HEK293 (cell line): ENCODE data around the gene CCR9.

Experiments used
- BCL11A ChIP-seq: fragments of 450-650 bp; formaldehyde crosslinking; IDR thresholded peaks from 2 replicates; pipeline ENCODE4 v1.5.1; 2016; ENCODE audit warnings: low read depth, missing biosample characterization, missing genetic modification characterization
- SP7 ChIP-seq: fragments of 450-650 bp; formaldehyde crosslinking; IDR thresholded peaks from 2 replicates; pipeline ENCODE4 v1.5.1; 2016; ENCODE audit warnings: missing biosample characterization, missing genetic modification characterization
- ZBTB20 ChIP-seq: fragments of 450-650 bp; formaldehyde crosslinking; IDR thresholded peaks from 2 replicates; pipeline ENCODE4 v1.5.1; 2016; ENCODE audit warnings: missing biosample characterization, missing genetic modification characterization
- ZBTB48 ChIP-seq: fragments of 450-650 bp; formaldehyde crosslinking; IDR thresholded peaks from 2 replicates; pipeline ENCODE4 v1.5.1; 2016; ENCODE audit warnings: missing biosample characterization, missing genetic modification characterization
- ZFHX2 ChIP-seq: fragments of 450-650 bp; formaldehyde crosslinking; conservative IDR thresholded peaks from 2 replicates; pipeline ENCODE4 v1.5.1; 2016; ENCODE audit warnings: missing biosample characterization, missing genetic modification characterization
- ZNF133 ChIP-seq: fragments of 450-650 bp; formaldehyde crosslinking; IDR thresholded peaks from 2 replicates; pipeline ENCODE4 v1.5.1; 2016; ENCODE audit warnings: missing biosample characterization, missing genetic modification characterization
- ZNF157 ChIP-seq: fragments of 450-650 bp; formaldehyde crosslinking; IDR thresholded peaks from 2 replicates; pipeline ENCODE4 v1.5.1; 2016; ENCODE audit warnings: missing biosample characterization, missing genetic modification characterization
- ZNF175 ChIP-seq: fragments of 450-650 bp; formaldehyde crosslinking; IDR thresholded peaks from 2 replicates; pipeline ENCODE4 v1.5.1; 2016; ENCODE audit warnings: missing biosample characterization, missing genetic modification characterization
- ZNF202 ChIP-seq: fragments of 450-650 bp; formaldehyde crosslinking; IDR thresholded peaks from 2 replicates; pipeline ENCODE4 v1.5.1; 2016; ENCODE audit warnings: missing biosample characterization, missing genetic modification characterization, borderline replicate concordance
- ZNF239 ChIP-seq: fragments of 450-650 bp; formaldehyde crosslinking; IDR thresholded peaks from 2 replicates; pipeline ENCODE4 v1.5.1; 2016; ENCODE audit warnings: missing biosample characterization, missing genetic modification characterization
- ZNF24 ChIP-seq: fragments of 450-650 bp; formaldehyde crosslinking; IDR thresholded peaks from 2 replicates; pipeline ENCODE4 v1.5.1; 2016; ENCODE audit warnings: missing biosample characterization, missing genetic modification characterization
- ZNF248 ChIP-seq: fragments of 450-650 bp; formaldehyde crosslinking; IDR thresholded peaks from 2 replicates; pipeline ENCODE4 v1.5.1; 2017; ENCODE audit warnings: missing biosample characterization, missing genetic modification characterization
- ZNF274 ChIP-seq, 2 experiments: fragments of 200-500 bp in 1 of 2; fragments of 450-650 bp in 1 of 2; sonication (Bioruptor generic) in 1 of 2; formaldehyde crosslinking in 1 of 2; IDR thresholded peaks; 2 replicates each; pipeline versions ENCODE4 v1.5.1 to v1.6.1; 2014 to 2016; ENCODE audit warnings: borderline replicate concordance in 1 of 2, inconsistent platforms in 1 of 2, low read length in 1 of 2, missing biosample characterization in 1 of 2, missing genetic modification characterization in 1 of 2
- ZNF324 ChIP-seq: fragments of 450-650 bp; formaldehyde crosslinking; IDR thresholded peaks from 2 replicates; pipeline ENCODE4 v1.5.1; 2016; ENCODE audit warnings: missing biosample characterization, missing genetic modification characterization
- ZNF350 ChIP-seq: fragments of 450-650 bp; formaldehyde crosslinking; IDR thresholded peaks from 2 replicates; pipeline ENCODE4 v1.5.0; 2017; ENCODE audit warnings: missing biosample characterization, mild to moderate bottlenecking, missing genetic modification characterization
- ZNF404 ChIP-seq: fragments of 450-650 bp; formaldehyde crosslinking; IDR thresholded peaks from 2 replicates; pipeline ENCODE4 v1.5.1; 2017; ENCODE audit warnings: missing biosample characterization, missing genetic modification characterization
- ZNF416 ChIP-seq: fragments of 450-650 bp; formaldehyde crosslinking; IDR thresholded peaks from 2 replicates; pipeline ENCODE4 v1.5.1; 2016; ENCODE audit warnings: missing biosample characterization, missing genetic modification characterization
- ZNF521 ChIP-seq: fragments of 450-650 bp; formaldehyde crosslinking; IDR thresholded peaks from 2 replicates; pipeline ENCODE4 v1.5.1; 2017; ENCODE audit warnings: missing biosample characterization, mild to moderate bottlenecking, missing genetic modification characterization
- ZNF549 ChIP-seq: fragments of 450-650 bp; IDR thresholded peaks from 2 replicates; pipeline ENCODE4 v1.5.1; 2018; ENCODE audit warnings: missing biosample characterization, missing genetic modification characterization, mild to moderate bottlenecking, inconsistent platforms, moderate library complexity
- ZNF555 ChIP-seq: fragments of 450-650 bp; formaldehyde crosslinking; conservative IDR thresholded peaks from 2 replicates; pipeline ENCODE4 v1.5.1; 2017; ENCODE audit warnings: missing biosample characterization, mild to moderate bottlenecking, missing genetic modification characterization, inconsistent platforms
- ZNF621 ChIP-seq: fragments of 450-650 bp; formaldehyde crosslinking; IDR thresholded peaks from 2 replicates; pipeline ENCODE4 v1.5.1; 2017; ENCODE audit warnings: missing biosample characterization, missing genetic modification characterization
- ZNF629 ChIP-seq: fragments of 450-650 bp; formaldehyde crosslinking; IDR thresholded peaks from 2 replicates; pipeline ENCODE4 v1.5.1; 2017; ENCODE audit warnings: missing biosample characterization, missing genetic modification characterization
- ZNF664 ChIP-seq: fragments of 450-650 bp; formaldehyde crosslinking; IDR thresholded peaks from 2 replicates; pipeline ENCODE4 v1.5.1; 2016; ENCODE audit warnings: missing biosample characterization, missing genetic modification characterization
- ZNF830 ChIP-seq: fragments of 450-650 bp; IDR thresholded peaks from 2 replicates; pipeline ENCODE4 v1.5.0; 2018; ENCODE audit warnings: missing biosample characterization, missing genetic modification characterization, low read depth, mild to moderate bottlenecking, moderate library complexity
- ZSCAN30 ChIP-seq: fragments of 450-650 bp; IDR thresholded peaks from 2 replicates; pipeline ENCODE4 v1.5.1; 2018; ENCODE audit warnings: missing biosample characterization, mild to moderate bottlenecking, missing genetic modification characterization, moderate library complexity
- TF ChIP-seq, protein P1 (sequence below): fragments of 450-650 bp; formaldehyde crosslinking; IDR thresholded peaks from 2 replicates; pipeline ENCODE4 v1.5.1; 2016; ENCODE audit warnings: missing biosample characterization, missing genetic modification characterization
- TF ChIP-seq, protein P2 (sequence below): fragments of 450-650 bp; formaldehyde crosslinking; IDR thresholded peaks from 2 replicates; pipeline ENCODE4 v1.5.1; 2016; ENCODE audit warnings: missing biosample characterization, missing genetic modification characterization, low read depth
- TF ChIP-seq, protein P3 (sequence below): fragments of 450-650 bp; formaldehyde crosslinking; IDR thresholded peaks from 2 replicates; pipeline ENCODE4 v1.5.1; 2016; ENCODE audit warnings: missing biosample characterization, missing genetic modification characterization, borderline replicate concordance
- TF ChIP-seq, protein P4 (sequence below): fragments of 450-650 bp; formaldehyde crosslinking; IDR thresholded peaks from 2 replicates; pipeline ENCODE4 v1.5.1; 2016; ENCODE audit warnings: missing biosample characterization, missing genetic modification characterization
- TF ChIP-seq, protein P5 (sequence below): fragments of 450-650 bp; formaldehyde crosslinking; IDR thresholded peaks from 2 replicates; pipeline ENCODE4 v1.5.1; 2016; ENCODE audit warnings: missing biosample characterization, missing genetic modification characterization
- TF ChIP-seq, protein P6 (sequence below): fragments of 450-650 bp; formaldehyde crosslinking; IDR thresholded peaks from 2 replicates; pipeline ENCODE4 v1.5.1; 2016; ENCODE audit warnings: missing biosample characterization, missing genetic modification characterization

CCR9 gene

DNA sequence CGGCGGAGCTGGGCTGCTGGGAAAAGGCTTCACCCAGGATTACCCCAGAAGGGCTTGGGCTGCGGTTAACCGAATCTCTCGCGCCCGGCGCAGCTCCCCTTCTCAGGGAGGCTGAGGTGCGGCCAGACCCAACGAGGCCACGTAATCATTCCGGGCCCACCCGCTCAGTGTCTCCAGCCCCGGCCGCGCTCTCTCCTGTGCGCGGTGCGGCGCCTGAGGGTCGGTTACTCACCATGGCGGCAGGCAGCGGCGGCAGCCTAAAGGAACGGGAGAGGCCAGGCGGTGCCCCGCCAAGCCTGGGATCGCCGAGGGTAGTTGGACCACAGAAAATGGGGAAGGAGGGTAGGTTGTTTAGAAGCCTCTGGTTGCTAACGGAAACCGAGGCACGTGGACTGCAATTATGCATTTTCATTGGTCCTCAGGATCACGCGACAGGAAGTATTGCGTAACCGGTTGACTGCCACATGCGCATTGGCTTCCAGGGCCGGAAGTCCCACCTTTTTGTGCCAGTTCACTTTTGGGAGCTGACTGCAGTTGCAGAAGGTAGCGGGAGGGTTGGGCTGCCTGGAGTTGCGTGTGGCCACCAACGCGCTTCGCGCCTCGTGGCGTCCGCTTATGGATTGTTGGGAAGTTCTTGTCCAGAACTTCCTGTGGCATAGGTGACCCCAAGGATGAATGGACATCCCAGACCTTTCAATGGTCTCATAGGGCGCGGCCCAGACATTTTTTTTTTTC is 44.4 kb upstream of the CCR9 start, which contains the start of gene LZTFL1 (continued):
- TF ChIP-seq ZNF549 (tag by site-specific recombination) = no peak
- TF ChIP-seq, protein P1, sequence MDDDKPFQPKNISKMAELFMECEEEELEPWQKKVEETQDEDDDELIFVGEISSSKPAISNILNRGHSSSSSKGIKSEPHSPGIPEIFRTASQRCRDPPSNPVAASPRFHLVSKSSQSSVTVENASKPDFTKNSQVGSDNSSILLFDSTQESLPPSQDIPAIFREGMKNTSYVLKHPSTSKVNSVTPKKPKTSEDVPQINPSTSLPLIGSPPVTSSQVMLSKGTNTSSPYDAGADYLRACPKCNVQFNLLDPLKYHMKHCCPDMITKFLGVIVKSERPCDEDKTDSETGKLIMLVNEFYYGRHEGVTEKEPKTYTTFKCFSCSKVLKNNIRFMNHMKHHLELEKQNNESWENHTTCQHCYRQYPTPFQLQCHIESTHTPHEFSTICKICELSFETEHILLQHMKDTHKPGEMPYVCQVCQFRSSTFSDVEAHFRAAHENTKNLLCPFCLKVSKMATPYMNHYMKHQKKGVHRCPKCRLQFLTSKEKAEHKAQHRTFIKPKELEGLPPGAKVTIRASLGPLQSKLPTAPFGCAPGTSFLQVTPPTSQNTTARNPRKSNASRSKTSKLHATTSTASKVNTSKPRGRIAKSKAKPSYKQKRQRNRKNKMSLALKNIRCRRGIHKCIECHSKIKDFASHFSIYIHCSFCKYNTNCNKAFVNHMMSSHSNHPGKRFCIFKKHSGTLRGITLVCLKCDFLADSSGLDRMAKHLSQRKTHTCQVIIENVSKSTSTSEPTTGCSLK = no peak
- no peak for TF ChIP-seq ZNF350 (tag by site-specific recombination)
- TF ChIP-seq, protein P2, sequence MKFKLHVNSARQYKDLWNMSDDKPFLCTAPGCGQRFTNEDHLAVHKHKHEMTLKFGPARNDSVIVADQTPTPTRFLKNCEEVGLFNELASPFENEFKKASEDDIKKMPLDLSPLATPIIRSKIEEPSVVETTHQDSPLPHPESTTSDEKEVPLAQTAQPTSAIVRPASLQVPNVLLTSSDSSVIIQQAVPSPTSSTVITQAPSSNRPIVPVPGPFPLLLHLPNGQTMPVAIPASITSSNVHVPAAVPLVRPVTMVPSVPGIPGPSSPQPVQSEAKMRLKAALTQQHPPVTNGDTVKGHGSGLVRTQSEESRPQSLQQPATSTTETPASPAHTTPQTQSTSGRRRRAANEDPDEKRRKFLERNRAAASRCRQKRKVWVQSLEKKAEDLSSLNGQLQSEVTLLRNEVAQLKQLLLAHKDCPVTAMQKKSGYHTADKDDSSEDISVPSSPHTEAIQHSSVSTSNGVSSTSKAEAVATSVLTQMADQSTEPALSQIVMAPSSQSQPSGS (tag by site-specific recombination) = peak; percentile 49; the same call in 1 of the 2 replicates
- TF ChIP-seq ZNF404 (tag by site-specific recombination) = no peak
- TF ChIP-seq, protein P3, sequence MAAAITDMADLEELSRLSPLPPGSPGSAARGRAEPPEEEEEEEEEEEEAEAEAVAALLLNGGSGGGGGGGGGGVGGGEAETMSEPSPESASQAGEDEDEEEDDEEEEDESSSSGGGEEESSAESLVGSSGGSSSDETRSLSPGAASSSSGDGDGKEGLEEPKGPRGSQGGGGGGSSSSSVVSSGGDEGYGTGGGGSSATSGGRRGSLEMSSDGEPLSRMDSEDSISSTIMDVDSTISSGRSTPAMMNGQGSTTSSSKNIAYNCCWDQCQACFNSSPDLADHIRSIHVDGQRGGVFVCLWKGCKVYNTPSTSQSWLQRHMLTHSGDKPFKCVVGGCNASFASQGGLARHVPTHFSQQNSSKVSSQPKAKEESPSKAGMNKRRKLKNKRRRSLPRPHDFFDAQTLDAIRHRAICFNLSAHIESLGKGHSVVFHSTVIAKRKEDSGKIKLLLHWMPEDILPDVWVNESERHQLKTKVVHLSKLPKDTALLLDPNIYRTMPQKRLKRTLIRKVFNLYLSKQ (tag by site-specific recombination) = no peak
- TF ChIP-seq ZNF175 (tag by site-specific recombination) = no peak
- 0 out of 2 replicates have a peak, but pooled peaks have one; percentile 38 for TF ChIP-seq ZSCAN30
- TF ChIP-seq ZNF621 = no peak
- TF ChIP-seq BCL11A = no peak
- no peak for TF ChIP-seq ZBTB48 (tag by site-specific recombination)
- no peak for TF ChIP-seq ZNF830 (tag by site-specific recombination)
- no peak for TF ChIP-seq ZNF239
- TF ChIP-seq ZNF24 = no peak
- TF ChIP-seq, protein P4, sequence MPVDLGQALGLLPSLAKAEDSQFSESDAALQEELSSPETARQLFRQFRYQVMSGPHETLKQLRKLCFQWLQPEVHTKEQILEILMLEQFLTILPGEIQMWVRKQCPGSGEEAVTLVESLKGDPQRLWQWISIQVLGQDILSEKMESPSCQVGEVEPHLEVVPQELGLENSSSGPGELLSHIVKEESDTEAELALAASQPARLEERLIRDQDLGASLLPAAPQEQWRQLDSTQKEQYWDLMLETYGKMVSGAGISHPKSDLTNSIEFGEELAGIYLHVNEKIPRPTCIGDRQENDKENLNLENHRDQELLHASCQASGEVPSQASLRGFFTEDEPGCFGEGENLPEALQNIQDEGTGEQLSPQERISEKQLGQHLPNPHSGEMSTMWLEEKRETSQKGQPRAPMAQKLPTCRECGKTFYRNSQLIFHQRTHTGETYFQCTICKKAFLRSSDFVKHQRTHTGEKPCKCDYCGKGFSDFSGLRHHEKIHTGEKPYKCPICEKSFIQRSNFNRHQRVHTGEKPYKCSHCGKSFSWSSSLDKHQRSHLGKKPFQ (tag by site-specific recombination) = no peak
- TF ChIP-seq ZNF629 (tag by site-specific recombination) = no peak
- peak; percentile 9; the same call in 1 of the 2 replicates for TF ChIP-seq ZBTB20 (tag by site-specific recombination)
- no peak for TF ChIP-seq ZNF555
- TF ChIP-seq ZNF133 (tag by site-specific recombination) = 0 out of 2 replicates have a peak, but pooled peaks have one; percentile 20
- no peak for TF ChIP-seq ZNF664 (tag by site-specific recombination)
- TF ChIP-seq SP7 (tag by site-specific recombination) = peak; percentile 42; the same call in 1 of the 2 replicates
- TF ChIP-seq ZNF202 (tag by site-specific recombination) = no peak
- no peak for TF ChIP-seq ZNF416
- TF ChIP-seq, protein P5, sequence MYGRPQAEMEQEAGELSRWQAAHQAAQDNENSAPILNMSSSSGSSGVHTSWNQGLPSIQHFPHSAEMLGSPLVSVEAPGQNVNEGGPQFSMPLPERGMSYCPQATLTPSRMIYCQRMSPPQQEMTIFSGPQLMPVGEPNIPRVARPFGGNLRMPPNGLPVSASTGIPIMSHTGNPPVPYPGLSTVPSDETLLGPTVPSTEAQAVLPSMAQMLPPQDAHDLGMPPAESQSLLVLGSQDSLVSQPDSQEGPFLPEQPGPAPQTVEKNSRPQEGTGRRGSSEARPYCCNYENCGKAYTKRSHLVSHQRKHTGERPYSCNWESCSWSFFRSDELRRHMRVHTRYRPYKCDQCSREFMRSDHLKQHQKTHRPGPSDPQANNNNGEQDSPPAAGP (tag by site-specific recombination) = no peak
- no peak for TF ChIP-seq ZNF521 (tag by site-specific recombination)
- TF ChIP-seq, protein P6, sequence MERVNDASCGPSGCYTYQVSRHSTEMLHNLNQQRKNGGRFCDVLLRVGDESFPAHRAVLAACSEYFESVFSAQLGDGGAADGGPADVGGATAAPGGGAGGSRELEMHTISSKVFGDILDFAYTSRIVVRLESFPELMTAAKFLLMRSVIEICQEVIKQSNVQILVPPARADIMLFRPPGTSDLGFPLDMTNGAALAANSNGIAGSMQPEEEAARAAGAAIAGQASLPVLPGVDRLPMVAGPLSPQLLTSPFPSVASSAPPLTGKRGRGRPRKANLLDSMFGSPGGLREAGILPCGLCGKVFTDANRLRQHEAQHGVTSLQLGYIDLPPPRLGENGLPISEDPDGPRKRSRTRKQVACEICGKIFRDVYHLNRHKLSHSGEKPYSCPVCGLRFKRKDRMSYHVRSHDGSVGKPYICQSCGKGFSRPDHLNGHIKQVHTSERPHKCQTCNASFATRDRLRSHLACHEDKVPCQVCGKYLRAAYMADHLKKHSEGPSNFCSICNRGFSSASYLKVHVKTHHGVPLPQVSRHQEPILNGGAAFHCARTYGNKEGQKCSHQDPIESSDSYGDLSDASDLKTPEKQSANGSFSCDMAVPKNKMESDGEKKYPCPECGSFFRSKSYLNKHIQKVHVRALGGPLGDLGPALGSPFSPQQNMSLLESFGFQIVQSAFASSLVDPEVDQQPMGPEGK (tag by site-specific recombination) = no peak
- TF ChIP-seq ZFHX2 (tag by site-specific recombination) = no peak
- no peak for TF ChIP-seq ZNF324 (tag by site-specific recombination)
- TF ChIP-seq ZNF274 (IDR thresholded peaks at IDR 0.05; ENCODE audit: low read length) = no peak
- TF ChIP-seq ZNF274 (tag by site-specific recombination; IDR thresholded peaks at IDR 0.05; ENCODE audit: borderline replicate concordance) = no peak
- TF ChIP-seq ZNF157 (tag by site-specific recombination) = no peak
- TF ChIP-seq ZNF248 (tag by site-specific recombination) = no peak
